ENCODE data around the gene CARMIL1. TPM values are rescaled to one million over a fixed set of nuclear protein-coding genes. Genes with fewer than 3 reads are reported as not detected.

CARMIL1 gene
- total RNA-seq, 2 experiments from 2014 or later: 3.9 to 4.7 TPM

DNA sequence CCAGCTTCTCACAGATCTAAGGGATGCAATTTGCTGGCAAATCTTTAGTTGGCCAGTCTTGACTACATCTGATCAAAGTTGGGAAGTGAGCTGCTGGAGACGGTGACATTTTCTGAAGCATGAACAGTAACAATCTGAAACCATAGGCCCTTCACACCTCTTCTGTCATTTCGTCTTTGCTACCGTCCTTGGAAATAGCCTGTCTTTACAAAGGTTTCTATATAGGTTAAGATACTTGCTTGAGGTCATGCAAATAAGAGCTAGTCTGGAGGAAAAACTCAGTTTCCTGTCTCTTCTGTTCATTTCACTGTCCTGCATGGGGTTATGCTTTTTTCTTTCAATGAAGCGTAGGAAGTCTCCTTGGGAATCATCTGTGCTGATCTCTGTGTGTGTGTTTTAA is 55.6 kb downstream of the CARMIL1 start:
- DNase-seq (no peak), ATAC-seq (ENCODE audit: poor library complexity) (no peak)
- no peaks in the 10 kb centered on the region for H3K36me3 ChIP-seq (ENCODE audit: insufficient read depth, low read length)
- H3K4me3 ChIP-seq (ENCODE audit: low read length): no peak overlapping the region
- ChIA-PET POLR2A (no interaction called here), CTCF (no interaction called here)
- Mint-ChIP-seq H3K27ac (no peak overlapping the region), H3K36me3 (ENCODE audit: low read depth) (no peaks in the 10 kb centered on the region), H3K27me3 (no peaks in the 10 kb centered on the region), H3K4me3 (no peak overlapping the region), H3K4me1 (ENCODE audit: low read depth) (peaks cover 30% of the 10 kb centered on the region), H3K9me3 (no peaks in the 10 kb centered on the region)
- H3K9me3 ChIP-seq (ENCODE audit: control insufficient read depth in 1 of 2, insufficient read depth in 1 of 2, low read length in 2 of 2): no peaks in the 10 kb centered on the region
- intact Hi-C loops (cut with DNase I, micrococcal nuclease): no loop called here
- TF ChIP-seq, protein P1, sequence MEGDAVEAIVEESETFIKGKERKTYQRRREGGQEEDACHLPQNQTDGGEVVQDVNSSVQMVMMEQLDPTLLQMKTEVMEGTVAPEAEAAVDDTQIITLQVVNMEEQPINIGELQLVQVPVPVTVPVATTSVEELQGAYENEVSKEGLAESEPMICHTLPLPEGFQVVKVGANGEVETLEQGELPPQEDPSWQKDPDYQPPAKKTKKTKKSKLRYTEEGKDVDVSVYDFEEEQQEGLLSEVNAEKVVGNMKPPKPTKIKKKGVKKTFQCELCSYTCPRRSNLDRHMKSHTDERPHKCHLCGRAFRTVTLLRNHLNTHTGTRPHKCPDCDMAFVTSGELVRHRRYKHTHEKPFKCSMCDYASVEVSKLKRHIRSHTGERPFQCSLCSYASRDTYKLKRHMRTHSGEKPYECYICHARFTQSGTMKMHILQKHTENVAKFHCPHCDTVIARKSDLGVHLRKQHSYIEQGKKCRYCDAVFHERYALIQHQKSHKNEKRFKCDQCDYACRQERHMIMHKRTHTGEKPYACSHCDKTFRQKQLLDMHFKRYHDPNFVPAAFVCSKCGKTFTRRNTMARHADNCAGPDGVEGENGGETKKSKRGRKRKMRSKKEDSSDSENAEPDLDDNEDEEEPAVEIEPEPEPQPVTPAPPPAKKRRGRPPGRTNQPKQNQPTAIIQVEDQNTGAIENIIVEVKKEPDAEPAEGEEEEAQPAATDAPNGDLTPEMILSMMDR (IDR thresholded peaks at IDR 0.05): no peak
- H3K4me1 ChIP-seq (ENCODE audit: insufficient read depth, low read length): peaks cover 8% of the 10 kb centered on the region
- H3K27ac ChIP-seq (ENCODE audit: low read depth in 1 of 2, low read length in 2 of 2): no peak overlapping the region
- H3K27me3 ChIP-seq (ENCODE audit: control insufficient read depth in 1 of 2, insufficient read depth in 2 of 2, low read length in 2 of 2): no peaks in the 10 kb centered on the region

DNA sequence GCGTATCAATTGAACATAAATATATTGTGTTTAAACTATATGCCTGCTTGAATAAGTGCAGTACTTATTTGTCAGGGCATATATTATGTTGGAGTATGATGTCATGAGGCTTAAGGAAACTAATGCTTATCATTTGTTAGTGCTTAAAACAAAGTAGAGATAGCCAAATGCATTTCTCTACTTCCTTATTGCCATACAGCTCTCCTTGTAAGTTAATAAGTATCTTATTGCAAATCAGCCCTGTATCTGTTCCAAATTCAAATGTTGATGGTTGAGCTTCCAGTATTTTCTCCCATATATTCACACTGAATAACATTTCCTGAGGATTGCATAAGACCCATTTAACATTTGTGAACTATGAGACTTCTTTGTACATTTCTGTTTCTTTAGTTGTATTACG is 57.8 kb downstream of the CARMIL1 start:
- intact Hi-C loops (cut with DNase I, micrococcal nuclease): no loop called here
- TF ChIP-seq, protein P1 (IDR thresholded peaks at IDR 0.05): no peak
- DNase-seq (no peak), ATAC-seq (ENCODE audit: poor library complexity) (no peak)
- no peaks in the 10 kb centered on the region for H3K9me3 Mint-ChIP-seq
- H3K4me1 Mint-ChIP-seq (ENCODE audit: low read depth): peaks cover 29% of the 10 kb centered on the region
- H3K27ac Mint-ChIP-seq: no peak overlapping the region
- Histone ChIP-seq H3K27ac (ENCODE audit: low read depth in 1 of 2, low read length in 2 of 2) (no peak overlapping the region), H3K9me3 (ENCODE audit: control insufficient read depth in 1 of 2, insufficient read depth in 1 of 2, low read length in 2 of 2) (no peaks in the 10 kb centered on the region), H3K36me3 (ENCODE audit: insufficient read depth, low read length) (no peaks in the 10 kb centered on the region), H3K4me3 (ENCODE audit: low read length) (no peak overlapping the region), H3K4me1 (ENCODE audit: insufficient read depth, low read length) (no peaks in the 10 kb centered on the region), H3K27me3 (ENCODE audit: control insufficient read depth in 1 of 2, insufficient read depth in 2 of 2, low read length in 2 of 2) (no peaks in the 10 kb centered on the region)
- H3K36me3 Mint-ChIP-seq (ENCODE audit: low read depth): no peaks in the 10 kb centered on the region
- no peaks in the 10 kb centered on the region for H3K27me3 Mint-ChIP-seq
- ChIA-PET POLR2A (interaction anchor here (1.0 kb wide), 1 partner anchor 32 kb away, joined by 3 read pairs; no protein-coding TSS in a partner anchor), CTCF (no interaction called here)
- H3K4me3 Mint-ChIP-seq: no peak overlapping the region

DNA sequence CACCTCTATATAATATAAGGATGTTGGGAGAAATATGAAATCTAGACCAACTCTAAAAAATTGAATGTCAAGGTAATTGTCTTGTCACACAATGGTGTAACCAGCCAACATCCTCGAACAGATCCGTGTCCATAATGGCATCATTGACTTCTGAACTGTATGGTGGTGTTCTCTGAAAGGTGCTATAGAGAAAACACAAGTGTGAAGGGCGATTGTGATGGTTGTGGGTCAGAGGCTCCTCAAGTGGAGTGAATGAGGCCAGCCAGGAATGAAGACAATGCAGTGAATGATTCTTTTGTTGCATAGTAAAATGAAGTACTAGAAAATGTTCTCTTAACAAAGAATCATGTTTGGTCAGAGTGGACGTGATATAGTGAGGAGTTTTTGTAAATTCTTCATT is 58.3 kb downstream of the CARMIL1 start:
- DNase-seq (no peak), ATAC-seq (ENCODE audit: poor library complexity) (no peak)
- H3K4me3 Mint-ChIP-seq: no peak overlapping the region
- Histone ChIP-seq H3K27me3 (ENCODE audit: control insufficient read depth in 1 of 2, insufficient read depth in 2 of 2, low read length in 2 of 2) (no peaks in the 10 kb centered on the region), H3K27ac (ENCODE audit: low read depth in 1 of 2, low read length in 2 of 2) (no peak overlapping the region), H3K4me3 (ENCODE audit: low read length) (no peak overlapping the region), H3K36me3 (ENCODE audit: insufficient read depth, low read length) (no peaks in the 10 kb centered on the region), H3K4me1 (ENCODE audit: insufficient read depth, low read length) (no peaks in the 10 kb centered on the region), H3K9me3 (ENCODE audit: control insufficient read depth in 1 of 2, insufficient read depth in 1 of 2, low read length in 2 of 2) (no peaks in the 10 kb centered on the region)
- H3K27ac Mint-ChIP-seq: no peak overlapping the region
- H3K9me3 Mint-ChIP-seq: no peaks in the 10 kb centered on the region
- ChIA-PET POLR2A (interaction anchor here (0.6 kb wide), 1 partner anchor 17 kb away, joined by 3 read pairs; no protein-coding TSS in a partner anchor), CTCF (no interaction called here)
- TF ChIP-seq, protein P1 (IDR thresholded peaks at IDR 0.05): no peak
- intact Hi-C loops (cut with DNase I, micrococcal nuclease): no loop called here
- H3K27me3 Mint-ChIP-seq: no peaks in the 10 kb centered on the region
- no peaks in the 10 kb centered on the region for H3K36me3 Mint-ChIP-seq (ENCODE audit: low read depth)
- peaks cover 31% of the 10 kb centered on the region for H3K4me1 Mint-ChIP-seq (ENCODE audit: low read depth)

Data from CD4-positive, alpha-beta T cell (primary cell).